Measurements from ENCODE around the gene FMN1.

Gene FMN1

GRCh38 chr15:32838338-32838737, 356.2 kb downstream of the FMN1 start:
- no peak for DNase-seq (ENCODE audit: low read depth in 2 of 3, low spot score in 1 of 3)

GRCh38 chr15:32837935-32838334, 356.6 kb downstream of the FMN1 start:
- DNase-seq (ENCODE audit: low read depth in 2 of 3, low spot score in 1 of 3): no peak

- no peak for DNase-seq (ENCODE audit: low read depth in 2 of 3, low spot score in 1 of 3)
Measured at GRCh38 chr15:32834156-32834555, 360.4 kb downstream of the FMN1 start.

DNA sequence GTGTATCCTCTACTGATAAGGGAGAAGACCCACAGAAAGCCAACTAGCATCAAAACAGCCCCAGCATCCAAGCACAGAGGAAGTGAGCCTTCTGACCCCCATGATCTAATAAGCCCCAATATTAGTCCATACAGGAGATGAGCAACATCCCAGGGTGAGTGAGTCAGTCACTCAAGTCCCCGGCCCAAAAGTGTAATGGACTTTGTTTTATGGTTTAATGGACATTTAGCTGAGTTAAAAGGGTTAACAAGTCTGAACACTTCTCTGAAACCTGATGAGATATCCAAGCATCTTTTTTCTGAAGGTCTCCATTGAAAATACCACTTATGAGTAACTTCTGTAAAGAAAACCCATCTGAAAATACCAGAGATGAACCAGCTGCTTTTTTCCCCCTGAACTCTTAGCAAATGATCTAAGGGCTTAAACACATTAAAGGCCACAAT, 361.1 kb downstream of the FMN1 start:
- DNase-seq (ENCODE audit: low read depth in 2 of 3, low spot score in 1 of 3): no peak

- no peak for DNase-seq (ENCODE audit: low read depth in 2 of 3, low spot score in 1 of 3)
Measured at GRCh38 chr15:32831485-32831884, 363.0 kb downstream of the FMN1 start.

- DNase-seq (ENCODE audit: low read depth in 2 of 3, low spot score in 1 of 3): no peak
Measured at GRCh38 chr15:32830241-32830640, 364.3 kb downstream of the FMN1 start.

DNA sequence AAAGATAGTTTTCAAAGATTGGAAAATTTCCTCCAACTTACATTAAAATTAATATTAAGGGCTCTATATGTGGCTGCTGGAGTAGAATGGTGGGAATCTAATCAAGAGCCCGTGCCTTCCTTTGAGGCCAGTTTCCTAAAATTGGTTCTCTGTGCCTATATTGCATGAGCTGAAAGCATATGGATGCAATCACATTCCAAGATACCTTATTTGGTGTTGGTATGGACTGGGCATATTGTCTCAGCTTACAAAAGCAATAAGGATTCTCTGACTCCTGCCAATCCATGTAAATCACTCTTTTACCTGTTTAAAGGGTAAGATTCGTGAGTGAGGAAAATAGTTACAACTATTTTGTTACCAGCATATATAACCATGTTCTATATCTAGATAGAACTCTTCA, 365.1 kb downstream of the FMN1 start:
- DNase-seq (ENCODE audit: low read depth in 2 of 3, low spot score in 1 of 3): no peak

DNA sequence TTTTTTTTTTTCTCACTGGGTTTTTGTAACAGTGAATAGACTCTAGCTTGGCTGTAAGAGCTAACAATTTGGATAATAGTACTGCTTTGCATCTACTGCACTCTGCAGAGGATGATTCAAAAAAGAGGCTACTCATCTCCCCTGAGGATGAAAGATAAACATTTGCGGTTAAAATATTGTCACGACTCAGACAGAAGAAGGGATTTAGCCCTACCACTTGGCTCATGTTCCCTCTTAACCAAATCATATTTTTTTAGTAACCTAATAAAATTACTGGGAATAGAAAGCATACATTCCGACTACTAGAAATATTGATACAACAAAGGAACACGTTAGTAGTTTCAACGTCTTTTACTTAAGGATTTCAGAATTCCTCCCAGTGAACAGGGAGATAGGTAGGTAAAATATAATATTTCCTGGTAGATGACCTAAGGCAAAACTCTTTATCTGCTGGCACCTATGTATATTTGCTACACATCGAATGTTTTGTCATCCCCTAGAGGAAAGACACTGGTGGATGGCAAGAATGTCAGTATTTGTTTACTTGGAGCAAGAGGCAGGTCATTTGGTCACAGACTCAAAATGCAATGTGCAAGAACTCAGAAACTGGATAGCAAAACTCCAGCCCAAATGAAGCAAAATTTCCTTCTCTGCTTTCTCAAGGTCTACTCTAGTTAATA, 365.9 kb downstream of the FMN1 start:
- DNase-seq (ENCODE audit: low read depth in 2 of 3, low spot score in 1 of 3): no peak

DNA sequence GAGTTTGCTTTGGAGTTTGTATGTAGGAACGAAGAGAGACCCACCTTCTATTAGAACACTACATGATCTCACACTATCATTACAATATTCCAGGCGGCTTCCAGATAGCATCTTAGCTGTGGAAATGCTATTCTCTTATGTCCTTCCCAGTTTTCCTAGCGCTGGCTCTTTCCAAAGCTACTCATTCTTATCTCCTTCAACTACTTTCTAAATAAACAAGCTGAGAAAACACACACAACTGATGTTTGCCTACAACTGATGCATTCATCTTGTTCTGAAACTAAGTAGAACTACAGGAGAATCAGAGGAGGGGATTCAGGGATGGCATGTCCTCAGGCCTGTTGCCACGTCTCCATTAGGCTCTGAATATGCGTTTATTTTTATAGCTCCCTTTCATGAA, 367.8 kb downstream of the FMN1 start:
- DNase-seq (ENCODE audit: low read depth in 2 of 3, low spot score in 1 of 3): no peak

- DNase-seq (ENCODE audit: low read depth in 2 of 3, low spot score in 1 of 3): no peak
Measured at GRCh38 chr15:32825219-32825618, 369.3 kb downstream of the FMN1 start.

DNA sequence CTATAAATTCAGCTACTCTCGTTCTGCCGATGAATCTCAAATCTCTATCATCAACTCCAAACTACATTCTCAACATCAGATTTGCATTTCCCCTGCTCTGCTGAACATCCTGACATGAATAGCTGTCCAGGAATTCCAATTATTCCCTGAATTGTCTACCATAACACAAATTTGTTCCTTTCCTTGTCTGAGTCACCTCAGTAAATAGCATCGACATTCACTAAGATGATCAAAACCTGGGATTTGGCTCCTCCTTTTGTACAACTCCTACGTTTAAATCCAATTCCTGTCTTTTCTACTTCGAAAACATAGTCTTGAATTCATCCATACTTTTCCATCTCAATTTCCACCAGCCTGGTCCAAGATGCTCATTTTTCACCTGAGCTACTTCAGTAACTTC, 369.7 kb downstream of the FMN1 start:
- DNase-seq (ENCODE audit: low read depth in 2 of 3, low spot score in 1 of 3): no peak

DNA sequence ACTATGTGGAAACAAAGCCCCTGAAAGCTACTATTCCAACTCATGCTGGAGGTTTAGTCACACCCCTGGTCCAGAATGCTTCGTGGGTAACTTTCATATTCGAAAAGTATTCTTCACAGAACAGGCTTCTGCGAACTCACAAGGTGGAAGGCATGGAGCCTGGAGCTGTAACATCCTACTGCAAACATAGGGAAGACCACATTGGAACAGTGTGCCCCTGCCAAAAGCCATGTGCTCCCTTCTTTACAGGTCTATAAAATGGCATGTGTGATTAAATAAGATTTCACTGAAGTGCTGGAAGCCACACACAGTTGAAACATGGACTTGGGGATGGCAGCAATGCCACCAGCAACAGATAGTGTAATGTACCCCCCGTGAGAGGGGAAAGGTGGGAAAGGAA, 370.8 kb downstream of the FMN1 start:
- no peak for DNase-seq (ENCODE audit: low read depth in 2 of 3, low spot score in 1 of 3)

GRCh38 chr15:32822739-32823138, 371.8 kb downstream of the FMN1 start:
- DNase-seq (ENCODE audit: low read depth in 2 of 3, low spot score in 1 of 3): no peak

DNA sequence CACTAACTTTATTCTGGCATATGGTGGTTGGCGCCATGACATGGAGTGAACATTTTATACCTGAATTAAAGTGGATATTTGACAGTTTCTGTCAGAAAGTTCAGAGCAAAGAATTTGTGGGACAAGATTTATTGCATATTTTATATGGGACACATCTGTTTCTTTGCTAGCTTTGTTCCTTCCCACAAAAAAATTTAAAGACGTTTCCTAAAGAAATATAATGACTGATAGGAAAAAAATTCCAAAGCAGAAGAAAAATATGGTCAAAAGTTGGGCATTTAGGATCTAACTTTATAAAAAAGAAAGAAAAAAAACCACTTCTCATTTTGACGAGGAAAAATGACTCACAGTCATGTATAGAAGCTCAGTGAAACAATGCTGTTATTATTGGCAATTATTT, 375.1 kb downstream of the FMN1 start:
- no peak for DNase-seq (ENCODE audit: low read depth in 2 of 3, low spot score in 1 of 3)

DNA sequence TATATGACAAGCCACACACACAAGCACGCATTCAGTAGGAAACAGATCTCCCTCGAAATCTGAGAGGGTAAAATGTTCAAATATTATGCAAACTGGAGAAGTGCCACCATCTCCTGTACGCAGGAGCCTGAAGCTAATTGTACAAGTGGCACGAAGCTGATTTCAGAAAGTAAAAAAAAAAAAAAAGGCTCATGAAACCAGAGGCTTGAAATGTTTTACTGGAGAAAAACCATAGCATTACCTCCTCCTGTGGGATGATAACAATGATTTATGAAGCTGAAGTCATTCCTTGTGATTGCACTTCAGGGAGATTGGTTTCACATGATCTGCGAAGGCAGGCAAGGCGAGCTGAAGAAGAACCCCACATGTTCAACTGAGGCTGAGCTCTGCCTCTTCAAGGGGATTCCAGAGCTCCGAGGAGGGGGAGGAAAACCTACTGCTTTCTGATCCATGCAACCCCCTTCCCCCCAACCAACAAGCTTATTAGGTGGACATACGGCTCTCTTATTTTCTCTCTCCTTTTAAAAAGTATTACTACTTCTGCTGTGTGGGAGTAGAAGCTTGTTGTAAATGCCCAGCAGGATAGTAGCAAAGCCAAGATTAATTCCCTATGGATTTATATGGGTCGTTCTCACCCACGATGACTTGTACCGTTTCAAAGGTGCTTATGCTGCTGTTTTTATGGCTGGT, 375.6 kb downstream of the FMN1 start:
- no peak for DNase-seq (ENCODE audit: low read depth in 2 of 3, low spot score in 1 of 3)

- DNase-seq (ENCODE audit: low read depth in 2 of 3, low spot score in 1 of 3): no peak
Measured at GRCh38 chr15:32817577-32817976, 376.9 kb downstream of the FMN1 start.

DNA sequence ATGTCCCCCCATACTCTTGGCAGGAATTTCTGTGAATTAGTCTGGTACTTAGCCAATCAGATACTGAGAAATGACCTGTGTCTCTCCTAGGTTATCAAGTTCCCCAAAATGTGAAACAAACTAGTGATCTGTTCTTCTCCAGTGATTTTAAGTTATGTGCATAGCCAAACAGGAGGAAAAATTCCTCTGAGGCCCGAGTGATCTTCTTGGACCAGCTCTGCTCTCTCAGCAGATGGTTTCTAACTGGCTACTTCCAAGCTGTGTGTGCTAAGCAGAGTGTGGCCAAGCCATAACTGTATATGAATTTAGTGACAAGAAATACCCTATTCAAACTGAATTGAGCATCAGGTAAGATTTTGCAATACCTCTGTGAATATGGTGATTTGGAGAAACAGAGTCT, 387.2 kb downstream of the FMN1 start:
- DNase-seq (ENCODE audit: low read depth in 2 of 3, low spot score in 1 of 3): no peak

- no peak for DNase-seq (ENCODE audit: low read depth in 2 of 3, low spot score in 1 of 3)
Measured at GRCh38 chr15:32803631-32804030, 390.9 kb downstream of the FMN1 start.

DNA sequence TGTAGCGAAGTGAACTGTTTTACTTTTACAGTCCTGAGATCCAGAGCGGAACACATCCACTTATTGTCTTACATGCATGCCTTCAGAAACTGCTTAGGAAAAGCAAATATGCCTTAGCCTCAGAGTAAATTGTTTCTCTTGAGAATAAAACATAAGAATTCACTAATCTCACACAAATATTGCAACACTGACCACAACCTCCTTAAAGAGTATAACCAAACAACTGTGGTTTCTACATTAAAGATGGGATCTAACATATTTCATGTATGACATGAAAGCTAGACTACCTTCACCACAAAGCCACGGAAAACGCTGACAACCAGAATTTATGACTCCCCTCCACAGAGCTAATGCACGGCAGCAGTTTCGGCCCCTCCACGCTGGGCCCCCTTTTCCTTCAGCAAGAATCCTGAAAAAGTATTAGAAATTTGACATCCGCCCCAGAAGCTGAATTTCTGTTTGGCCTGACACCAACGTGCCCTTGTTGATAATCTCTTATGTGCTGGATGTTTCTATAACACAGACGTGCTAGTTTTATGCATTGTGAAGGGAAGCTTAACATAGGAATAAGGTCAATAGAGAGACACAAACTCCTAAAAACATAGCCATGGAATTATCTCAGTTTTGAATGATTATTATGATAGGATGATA, 392.1 kb downstream of the FMN1 start:
- no peak for DNase-seq (ENCODE audit: low read depth in 2 of 3, low spot score in 1 of 3)

DNA sequence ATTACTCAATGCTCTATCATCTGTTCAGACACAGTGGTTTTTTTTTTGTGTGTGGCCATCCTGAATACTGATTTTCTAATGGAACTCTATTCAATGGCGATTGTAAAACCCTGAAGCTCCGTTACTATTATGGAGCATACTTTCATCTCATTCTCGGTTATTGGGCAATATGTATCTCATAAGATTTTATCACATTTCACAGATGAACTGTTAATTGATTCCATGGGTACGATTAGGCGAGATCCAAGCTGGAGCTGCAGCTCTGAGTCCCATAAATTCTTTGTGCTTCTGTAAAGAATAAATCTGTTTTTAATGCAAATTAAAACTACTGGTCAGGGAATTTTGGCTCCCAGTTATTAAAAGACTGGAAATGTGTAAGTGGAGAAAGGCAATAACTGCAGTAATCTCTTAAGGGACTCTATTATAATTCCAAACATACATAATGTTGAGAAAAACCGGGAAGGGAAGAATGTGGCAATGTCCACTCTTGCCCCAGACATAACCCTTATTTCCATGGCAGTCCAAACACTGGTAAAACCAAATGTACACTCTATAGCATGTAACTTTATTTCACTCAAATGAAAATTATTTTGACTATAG, 394.5 kb downstream of the FMN1 start:
- no peak for DNase-seq (ENCODE audit: low read depth in 2 of 3, low spot score in 1 of 3)

DNA sequence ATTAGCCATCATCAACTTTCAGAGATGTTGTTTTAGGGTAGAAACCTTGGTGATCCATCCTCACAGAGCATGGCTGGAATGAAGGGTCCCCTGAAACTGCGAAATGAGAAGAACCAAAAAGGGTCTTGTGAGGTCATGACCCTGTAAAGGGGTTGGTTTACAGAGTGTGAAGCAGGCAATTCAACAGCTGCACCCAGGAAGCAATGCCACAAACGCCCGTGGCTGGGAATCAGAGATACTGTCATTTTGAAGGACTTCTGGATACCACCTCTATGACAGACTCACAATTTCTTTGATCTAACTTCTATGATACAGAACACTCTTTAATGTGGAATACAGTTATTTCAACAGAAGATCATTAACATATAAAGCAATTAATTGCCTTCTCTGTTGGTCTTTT, 397.7 kb downstream of the FMN1 start:
- no peak for DNase-seq (ENCODE audit: low read depth in 2 of 3, low spot score in 1 of 3)

DNA sequence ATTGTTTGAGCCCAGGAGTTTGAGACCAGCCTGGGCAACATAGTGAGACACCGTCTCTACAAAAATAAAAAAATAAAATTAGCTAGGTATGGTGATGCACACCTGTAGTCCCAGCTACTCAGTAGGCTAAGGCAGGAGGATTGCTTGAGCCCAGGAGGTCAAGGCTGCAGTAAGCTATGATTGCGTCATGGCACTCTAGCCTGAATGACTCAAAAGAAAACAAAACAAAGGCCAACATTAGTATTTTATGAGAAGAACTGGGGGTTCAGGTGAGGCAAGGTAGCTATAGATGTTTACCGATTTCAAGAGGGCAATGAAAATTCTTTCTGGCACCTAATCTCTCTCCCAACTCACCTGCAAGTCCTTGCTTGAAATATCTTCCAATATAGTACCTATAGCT, 399.5 kb downstream of the FMN1 start:
- DNase-seq (ENCODE audit: low read depth in 2 of 3, low spot score in 1 of 3): no peak

Measured in stimulated activated CD4-positive, alpha-beta T cell treated with anti-CD3 and anti-CD28 coated beads, Interleukin-12 subunit alpha, Interleukin-12 subunit beta, amount 100 ng/mL, for 48 hours (primary cell).